NCI-H2029 treated with DMSO at 0.1 percent for 48 hours (cell line): ENCODE measurements around the gene PHPT1.
"Not testable (repeated sequence)": the region's sequence is repeated elsewhere in the genome, so short reads cannot be mapped to it uniquely, and the experiment has no call there.

Experiments
- DNase-seq: peaks from one replicate; lab custom pipeline; 2025; lab: John Stamatoyannopoulos, UW

Gene PHPT1

DNA sequence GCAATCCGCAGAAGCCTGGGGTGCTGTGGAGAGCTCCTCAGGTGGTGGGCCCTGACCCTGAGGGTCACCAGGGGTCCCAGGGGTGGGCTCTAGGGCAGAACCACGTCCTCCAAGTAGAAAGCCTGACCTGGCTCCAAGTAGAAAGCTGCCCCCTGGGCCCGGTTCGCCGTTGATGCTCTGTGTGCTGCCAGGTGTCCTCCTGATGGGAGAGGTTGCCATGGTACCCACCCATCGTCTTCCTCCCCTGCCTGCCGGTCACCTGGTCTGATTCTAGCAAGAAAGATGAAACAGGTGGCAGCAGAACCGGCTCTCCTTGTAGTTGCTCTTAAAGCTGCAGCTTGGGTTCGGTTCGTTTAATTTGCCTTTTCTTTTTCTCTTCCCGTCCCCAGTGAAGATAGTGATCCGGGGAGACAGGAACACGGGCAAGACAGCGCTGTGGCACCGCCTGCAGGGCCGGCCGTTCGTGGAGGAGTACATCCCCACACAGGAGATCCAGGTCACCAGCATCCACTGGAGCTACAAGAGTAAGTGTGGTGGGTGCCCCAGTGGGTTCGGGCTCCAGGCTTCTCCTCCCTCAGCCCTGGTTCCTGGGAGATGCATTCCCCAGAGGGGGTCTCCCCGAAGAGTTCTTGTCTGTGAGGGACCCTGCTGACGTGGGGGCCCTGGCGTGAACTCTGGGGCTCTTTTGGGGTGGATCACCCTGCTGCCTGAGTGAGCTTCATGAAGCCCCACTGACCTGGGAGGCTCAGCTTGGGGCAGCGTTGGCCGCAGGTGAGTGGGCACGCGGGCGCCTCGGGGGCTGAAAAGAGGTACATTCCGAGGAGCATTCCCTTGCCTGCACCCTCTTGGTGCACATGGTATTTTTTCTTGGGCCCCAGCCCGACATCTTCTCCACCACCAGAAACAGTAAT is 25.8 kb upstream of the PHPT1 start:
- DNase-seq, result no peak

DNA sequence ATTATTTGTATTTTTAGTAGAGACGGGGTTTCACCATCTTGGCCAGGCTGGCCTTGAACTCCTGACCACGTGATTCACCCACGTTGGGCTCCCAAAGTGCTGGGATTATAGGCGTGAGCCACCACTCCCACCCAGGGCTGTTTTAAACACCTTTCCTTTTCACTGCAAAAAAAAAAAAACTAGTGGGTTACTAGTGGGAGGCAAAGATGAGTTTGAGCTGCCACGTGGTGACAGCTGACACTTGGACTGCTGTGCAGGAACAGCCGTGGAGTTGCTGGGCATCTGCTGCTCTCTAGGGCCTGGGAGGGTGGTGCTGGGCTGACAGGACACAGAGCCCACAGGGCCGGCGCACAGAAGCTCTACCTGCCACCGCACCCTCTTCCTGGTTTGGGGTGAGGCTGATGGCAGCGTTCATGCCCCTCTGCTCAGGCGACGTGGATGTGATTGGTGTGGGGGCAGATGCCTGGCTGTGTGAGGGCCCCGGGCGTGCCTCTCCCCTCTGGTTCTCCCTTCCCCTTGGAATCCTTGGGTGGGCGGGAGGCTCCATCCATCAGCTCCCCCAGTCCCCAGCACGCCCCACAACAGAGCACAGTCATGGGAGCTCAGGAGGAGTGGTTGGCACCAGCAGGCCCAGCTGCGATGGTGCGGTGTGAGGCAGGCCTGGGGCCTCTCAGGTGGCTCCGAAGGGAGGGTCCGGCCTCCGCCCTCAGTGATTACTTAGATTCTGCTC is 24.5 kb upstream of the PHPT1 start:
- no peak for DNase-seq

DNA sequence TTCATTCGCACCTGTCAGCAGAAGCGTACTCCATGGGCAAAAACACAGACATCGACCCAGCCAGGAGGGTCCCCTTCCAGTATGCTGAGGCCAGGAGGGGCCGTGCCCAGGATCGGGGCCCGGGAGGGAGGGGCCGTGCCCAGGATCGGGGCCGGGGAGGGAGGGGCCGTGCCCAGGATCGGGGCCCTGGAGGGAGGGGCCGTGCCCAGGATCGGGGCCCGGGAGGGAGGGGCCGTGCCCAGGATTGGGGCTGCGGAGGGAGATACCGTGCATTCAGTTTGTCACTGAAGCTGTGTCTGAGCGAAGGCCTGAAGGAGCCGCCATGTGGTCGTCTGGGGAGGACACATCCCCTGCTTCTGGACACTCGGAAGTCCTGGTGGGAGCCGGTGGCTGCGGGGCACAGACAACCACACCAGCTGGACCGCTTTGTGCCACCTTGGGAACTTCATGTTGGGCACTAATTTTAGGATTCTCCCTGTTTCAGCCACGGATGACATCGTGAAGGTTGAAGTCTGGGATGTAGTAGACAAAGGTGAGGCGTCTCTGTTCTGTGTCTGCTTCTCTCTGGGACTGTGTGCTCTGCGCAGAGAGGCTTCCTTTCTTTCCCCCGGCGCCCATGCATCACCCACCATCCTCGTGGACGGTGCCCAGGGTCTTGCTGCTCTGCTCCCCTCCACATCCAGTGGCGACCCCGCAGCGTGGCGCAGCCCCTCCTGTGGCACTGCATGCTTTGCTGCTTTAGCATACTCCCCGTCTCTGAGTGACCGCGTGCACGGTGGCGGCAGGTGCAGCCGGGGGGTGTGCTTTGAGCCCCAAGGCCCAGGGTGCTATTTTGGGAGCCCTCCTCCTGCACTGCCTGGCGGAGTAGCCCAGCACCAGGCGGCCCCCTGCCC is 23.7 kb upstream of the PHPT1 start:
- no peak for DNase-seq

- DNase-seq, result no peak
Observed at GRCh38 chr9:136826188-136826541, 23.0 kb upstream of the PHPT1 start.

DNA sequence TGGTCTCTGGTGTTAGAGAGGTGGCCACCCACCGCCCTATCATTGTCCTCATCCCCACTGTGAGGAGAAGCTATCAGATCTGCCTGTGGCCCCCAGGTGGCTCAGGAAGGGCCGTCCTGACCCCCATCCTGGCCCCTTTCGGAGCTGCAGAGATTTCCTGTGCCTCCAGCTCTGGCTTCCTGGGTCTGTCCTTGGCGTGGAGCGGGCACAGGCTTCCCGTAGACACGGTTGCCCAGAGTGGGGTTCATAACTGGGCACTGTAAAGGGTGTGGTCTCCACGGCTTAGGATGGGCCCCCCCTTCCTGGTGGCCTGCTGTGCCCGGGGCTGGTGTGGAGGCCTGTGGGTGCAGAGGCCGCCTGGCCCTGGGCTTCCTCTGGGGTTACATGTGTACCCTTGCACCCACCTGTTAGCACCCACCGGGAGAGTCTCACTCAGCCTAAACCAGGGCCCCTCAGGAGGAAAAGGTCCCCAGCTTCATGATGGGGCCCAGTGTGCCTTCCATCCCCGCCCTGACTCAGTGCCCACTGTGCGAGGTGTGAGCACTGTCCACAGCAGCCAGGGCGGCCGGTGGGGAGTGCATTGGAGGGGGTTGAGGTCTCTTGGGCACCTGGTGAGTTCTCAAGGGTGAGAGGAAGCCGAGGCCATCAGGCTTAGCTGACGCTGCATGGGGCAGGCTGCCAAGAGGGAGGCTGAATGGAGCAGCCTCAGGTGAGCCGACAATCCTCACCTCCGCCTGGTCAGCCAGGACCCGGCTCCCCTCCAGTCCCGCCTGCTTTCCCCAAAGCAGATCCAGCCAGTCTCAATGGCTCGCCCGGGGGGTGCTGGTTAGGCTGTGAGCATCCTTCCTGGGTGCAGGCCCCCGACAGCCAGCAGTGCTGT is 22.3 kb upstream of the PHPT1 start:
- no peak for DNase-seq

GRCh38 chr9:136827794-136828473 is 21.3 kb upstream of the PHPT1 start:
- DNase-seq, result no peak

- DNase-seq, result no peak
Observed at GRCh38 chr9:136828474-136829140, 20.6 kb upstream of the PHPT1 start.

GRCh38 chr9:136829412-136829811 is 19.8 kb upstream of the PHPT1 start:
- no peak for DNase-seq

DNA sequence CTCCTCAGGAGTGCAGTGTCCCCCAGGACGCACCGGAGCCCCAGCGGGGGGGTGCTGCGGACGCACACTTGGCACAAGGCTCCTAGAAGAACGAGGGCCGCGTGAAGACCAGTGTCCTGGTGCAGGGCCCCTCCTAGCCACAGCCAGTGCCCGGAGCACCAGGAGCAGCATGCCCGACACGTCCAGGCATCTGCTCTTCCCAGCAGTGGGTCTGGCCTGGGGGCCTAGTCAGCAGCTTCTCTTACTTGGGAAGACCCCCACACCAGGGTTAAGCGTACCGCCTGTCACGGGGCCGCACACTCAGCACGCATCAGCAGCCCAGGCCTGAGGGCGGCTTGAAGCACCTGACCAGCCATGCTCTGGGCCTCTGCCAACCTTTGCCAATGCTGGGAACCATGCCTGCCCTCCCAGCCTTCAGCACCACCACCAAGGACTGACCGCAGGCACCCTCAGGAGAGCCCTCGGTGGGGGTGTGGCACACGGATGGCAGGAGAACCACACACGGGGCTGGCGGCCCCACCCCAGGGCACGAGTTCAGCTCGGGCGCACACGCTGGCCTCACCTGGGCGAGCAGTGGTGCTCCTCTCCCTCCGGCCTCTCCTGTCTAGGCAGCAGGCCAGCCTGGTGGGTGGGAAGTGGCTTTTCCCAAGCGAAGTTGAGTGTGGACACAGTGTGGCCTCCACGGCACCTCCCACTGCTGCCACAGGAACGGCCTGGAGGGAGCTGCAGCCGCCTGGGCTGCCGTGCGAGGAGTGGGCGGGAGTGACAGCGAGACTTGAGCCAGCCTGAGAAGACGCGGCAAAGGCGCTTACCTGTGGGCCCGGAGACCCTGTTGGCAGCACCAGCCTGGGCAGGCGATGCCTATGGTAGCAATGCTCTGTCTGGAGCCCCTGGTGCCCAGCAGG is 19.0 kb upstream of the PHPT1 start:
- no peak for DNase-seq

DNA sequence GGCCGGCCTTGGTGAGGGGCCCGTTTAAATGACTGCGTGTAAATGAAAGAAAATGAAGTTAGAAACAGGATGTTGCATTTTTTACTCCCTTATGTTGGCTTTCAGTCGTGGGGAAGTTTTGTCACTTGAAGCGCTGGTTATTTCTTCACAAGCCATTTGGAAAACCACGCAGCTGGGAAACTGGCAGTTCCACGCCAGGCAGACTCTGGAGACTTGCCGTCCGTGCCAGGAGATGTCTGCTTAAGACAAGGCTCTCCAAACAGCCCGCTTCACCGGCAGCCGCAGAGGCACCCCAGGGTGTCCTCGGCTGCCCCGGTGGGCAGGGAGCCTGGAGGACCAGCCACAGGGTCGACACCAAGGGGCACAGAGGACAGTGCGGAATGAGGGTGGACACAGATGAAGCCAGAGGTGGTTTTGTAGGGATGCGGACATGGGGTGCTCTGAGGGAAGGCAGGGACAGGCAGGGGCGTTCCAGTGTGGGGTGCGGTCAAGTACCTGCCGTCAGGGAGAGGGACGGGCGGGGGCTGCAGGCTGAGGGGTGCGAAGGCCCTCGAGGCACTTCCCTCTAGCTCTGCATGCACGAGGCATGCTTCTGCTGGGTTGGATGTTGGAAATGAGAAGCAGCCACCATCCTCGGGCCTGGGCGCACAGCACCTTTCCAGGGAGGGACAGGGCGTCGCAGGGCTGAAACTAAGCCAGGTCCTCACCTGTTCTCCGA is 18.0 kb upstream of the PHPT1 start:
- DNase-seq, result no peak

GRCh38 chr9:136831720-136832104 is 17.5 kb upstream of the PHPT1 start:
- DNase-seq, result no peak

GRCh38 chr9:136832581-136832980 is 16.6 kb upstream of the PHPT1 start:
- no peak for DNase-seq

DNA sequence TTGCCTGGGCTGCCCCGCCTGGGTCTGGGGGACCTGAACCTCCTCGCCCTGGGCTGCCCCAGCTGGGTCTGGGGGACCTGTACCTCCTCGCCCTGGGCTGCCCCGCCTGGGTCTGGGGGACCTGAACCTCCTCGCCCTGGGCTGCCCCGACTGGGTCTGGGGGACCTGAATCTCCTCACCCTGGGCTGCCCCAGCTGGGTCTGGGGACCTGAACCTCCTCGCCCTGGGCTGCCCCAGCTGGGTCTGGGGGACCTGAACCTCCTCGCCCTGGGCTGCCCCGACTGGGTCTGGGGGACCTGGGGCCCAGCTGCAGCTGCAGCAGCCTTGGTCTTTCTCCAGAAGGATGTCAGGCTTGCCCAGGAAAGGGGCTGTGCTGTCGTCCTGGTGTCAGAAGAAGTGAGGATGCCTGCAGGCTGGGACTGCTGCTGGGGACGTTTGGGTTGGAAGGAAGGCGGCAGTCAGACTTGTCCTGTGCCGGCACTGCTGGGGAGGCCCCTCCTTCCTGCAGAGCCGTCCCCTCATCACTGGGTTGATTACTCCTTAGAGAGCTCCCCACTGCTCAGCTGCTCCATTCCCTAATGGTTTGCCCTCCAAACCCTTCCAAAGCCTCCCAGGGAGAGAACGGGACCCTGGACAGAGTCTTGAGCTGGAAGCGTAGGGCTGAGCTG is 15.7 kb upstream of the PHPT1 start:
- DNase-seq, result not testable (repeated sequence)

DNA sequence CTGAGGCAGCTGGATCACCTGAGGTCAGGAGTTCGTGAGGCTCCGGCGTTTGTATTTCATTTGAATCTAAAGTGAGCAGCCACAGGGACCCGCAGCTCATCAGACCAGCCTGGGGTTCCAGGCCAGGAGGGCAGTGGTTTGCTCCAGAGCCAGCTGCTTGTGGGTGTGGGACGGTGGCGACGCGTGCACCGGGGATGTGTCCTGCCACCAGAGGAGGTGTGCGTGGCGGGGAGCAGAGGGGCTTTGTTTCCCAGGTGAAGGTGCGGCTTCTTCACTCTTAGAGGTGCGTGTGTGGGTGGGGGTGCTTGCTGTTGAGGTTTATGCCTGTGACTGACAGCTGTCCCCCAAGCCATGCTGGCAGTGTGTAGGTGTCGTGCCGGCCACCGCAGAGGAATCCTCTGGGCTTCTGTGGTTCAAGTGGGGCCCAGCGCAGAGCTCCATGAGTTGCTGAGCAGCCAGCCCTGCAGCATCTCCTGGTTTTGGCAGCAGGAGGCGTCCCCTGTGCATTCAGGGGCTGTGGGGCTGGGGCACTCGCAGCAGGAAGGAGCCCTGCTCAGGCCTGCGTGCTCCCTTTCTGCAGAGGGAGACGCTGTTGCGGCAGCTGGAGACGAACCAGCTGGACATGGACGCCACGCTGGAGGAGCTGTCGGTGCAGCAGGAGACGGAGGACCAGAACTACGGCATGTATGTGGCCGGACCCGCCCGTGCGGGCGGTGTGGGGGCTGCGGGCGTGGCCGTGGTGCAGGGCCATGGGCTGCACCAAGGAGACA is 13.9 kb upstream of the PHPT1 start:
- DNase-seq, result no peak

DNA sequence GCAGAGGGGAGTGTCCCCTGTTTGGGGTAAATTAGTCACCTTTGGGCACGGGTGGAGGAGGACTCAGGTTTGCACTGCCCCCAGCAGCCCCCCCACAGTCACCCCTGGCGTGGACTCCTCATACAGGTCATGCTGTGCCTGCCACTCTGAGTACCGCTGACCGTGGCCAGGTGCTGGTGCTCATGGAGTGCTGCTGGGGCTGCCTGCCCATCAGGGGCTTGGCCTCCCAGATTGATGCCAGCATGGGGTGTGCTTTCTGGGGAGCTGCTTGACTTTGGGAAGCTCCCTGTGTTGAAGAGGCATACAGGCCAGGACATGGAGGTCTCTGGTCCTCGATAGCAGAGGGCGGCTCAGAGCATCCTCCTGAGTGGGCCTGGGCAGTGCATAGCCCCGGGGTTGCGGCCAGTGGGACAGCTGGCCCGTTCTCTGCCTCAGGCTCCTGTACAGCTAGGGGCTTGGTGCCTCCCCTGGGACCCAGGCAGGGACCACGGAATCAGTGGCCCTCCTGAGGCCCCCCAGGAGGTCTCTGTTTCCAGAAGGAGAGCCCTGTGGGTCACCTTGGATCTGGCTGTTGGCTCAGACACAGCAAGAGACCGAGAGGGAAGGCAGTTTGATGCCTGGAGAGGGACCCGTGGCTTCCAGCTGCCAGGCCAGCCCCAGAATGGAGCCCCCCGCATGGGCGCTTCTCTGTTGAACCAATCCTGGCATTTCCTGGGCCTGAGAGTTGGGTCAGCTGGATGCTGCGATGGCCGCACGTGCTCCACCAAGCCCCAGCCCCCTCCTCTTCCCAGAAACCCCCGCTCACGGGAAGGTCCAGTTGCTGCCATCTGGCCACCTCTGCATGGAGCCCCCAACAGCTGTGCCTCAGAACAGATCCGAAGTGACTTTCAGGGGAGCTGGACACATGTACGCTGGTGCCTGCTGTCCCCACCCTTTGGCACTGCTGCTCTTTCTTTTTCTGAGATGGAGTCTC is 13.0 kb upstream of the PHPT1 start:
- DNase-seq, result no peak
